GM18858 (cell line): Measurements from ENCODE around the gene TMEM242.

Source experiments
- ATAC-seq: cut with Tn5 transposase; IDR thresholded peaks from one replicate; pipeline ENCODE4 v1.9.1; 2021; ENCODE audit not compliant: unreplicated experiment

Gene TMEM242

DNA sequence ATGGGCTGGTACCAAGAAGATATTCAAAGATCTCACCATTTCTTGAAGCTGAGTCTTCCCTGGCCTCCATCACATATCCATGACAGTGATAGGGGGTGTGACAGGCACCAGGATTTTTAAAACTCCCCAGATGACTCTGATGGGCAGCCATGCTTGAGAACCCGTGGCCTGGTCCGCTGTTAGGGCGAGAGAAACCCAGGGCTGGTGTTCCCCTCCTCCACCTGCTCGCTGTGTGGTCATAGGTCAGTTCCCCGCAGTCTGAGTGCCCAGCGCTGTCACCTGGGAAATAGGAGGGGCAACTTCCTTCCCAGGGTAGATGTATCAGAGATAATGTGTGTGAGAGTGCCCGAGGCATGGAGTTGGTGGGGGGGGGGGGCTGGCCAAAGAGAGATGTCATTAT, 50.9 kb downstream of the TMEM242 start:
- ATAC-seq: no peak

DNA sequence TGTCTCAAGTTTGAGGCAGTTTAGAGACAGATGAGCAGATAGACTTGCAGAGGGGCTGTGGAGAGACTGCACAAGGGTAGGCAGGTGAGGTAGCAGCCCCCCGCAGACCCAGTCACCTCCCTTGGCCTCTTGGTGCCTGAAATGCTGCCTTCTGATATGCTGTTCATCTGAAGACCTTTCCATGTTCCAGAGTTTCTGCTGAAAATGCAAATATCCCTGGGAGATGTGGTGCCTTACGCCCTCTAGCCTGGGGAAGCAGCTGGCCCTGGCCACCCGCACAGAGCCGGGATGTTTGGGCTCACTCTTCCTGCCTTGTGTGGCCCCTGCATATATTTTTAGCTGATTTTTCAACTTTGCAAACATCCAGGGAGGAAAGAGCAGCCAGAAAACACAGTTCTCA, 51.4 kb downstream of the TMEM242 start:
- ATAC-seq: no peak

- ATAC-seq: no peak
Measured at GRCh38 chr6:157271441-157271840, 51.9 kb downstream of the TMEM242 start.

DNA sequence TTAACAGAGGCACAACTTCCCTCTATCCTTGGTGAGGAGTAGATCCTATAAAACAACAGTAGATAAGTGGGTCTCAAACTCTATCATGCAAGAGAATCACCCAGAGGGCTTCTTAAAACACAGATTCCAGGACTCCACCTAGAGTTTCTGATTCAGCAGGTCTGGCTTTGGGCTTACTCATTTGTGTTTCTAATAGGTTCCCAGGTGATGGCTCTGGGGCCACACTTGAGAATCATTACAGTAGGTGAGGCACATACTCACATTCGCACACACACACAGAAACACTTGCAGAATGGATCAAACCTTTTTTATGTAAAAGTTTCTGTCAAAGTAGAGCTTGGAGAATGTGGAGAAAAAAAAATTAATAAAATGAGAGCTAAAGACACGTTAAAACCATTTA, 52.4 kb downstream of the TMEM242 start:
- ATAC-seq: no peak

GRCh38 chr6:157270308-157270707, 53.0 kb downstream of the TMEM242 start:
- no peak for ATAC-seq

DNA sequence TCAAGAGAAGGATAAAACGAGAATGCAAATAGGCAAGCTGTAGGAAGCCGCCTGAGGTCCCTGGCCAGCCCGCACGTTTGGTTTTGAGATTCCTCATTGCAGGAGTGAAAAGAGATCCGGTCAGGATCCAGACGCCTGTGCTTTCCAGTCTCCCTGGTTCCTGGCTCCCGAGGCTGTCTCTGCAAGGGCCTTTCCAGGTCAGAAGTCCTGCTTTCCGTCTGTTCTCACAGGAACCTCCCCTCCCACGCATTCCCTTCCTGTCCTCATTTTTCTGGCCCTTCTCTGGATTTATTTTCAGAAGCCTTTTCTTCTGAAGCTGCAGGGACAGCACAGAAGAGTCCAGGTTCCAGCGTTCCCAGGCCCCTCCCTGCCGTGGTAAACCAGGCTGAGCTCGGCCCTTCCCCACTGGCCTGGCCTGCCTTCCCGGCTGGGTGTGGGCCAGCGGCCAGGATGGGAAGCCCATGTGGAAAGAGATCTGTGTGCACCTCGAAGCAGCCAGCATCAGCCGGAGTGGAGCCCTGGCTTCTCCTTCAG, 54.0 kb downstream of the TMEM242 start:
- no peak for ATAC-seq

GRCh38 chr6:157268835-157269234, 54.5 kb downstream of the TMEM242 start:
- no peak for ATAC-seq

GRCh38 chr6:157268396-157268795, 54.9 kb downstream of the TMEM242 start:
- no peak for ATAC-seq

- no peak for ATAC-seq
Measured at GRCh38 chr6:157267654-157268053, 55.7 kb downstream of the TMEM242 start.

GRCh38 chr6:157267109-157267611, 56.2 kb downstream of the TMEM242 start:
- no peak for ATAC-seq

GRCh38 chr6:157266274-157267101, 56.8 kb downstream of the TMEM242 start:
- no peak for ATAC-seq

GRCh38 chr6:157265635-157266034, 57.7 kb downstream of the TMEM242 start:
- no peak for ATAC-seq

GRCh38 chr6:157265186-157265585, 58.1 kb downstream of the TMEM242 start:
- ATAC-seq: no peak

- no peak for ATAC-seq
Measured at GRCh38 chr6:157264701-157265100, 58.6 kb downstream of the TMEM242 start.

DNA sequence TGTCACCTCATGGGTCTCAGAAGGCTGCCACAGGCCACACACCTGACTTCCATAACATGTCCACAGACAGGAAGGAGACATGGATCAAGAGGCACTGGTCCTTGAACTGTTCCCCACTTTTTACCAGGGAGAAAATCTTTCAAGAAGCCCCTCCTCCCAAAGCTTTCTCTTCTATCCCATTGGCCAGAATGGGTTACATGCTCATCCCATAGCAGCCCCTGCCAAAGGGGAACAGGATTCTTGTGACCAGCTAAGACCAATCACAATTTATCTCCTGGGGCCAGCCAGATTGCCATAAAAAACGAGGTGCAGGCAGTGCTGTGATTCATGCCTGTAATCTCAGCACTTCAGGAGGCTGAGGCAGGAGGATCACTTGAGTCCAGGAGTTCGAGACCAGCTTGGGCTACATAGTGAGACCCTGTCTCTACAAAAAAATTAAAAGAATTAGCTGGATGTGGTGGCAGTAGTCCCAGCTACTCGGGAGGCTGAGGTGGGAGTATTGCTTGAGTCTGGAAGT, 59.4 kb downstream of the TMEM242 start:
- ATAC-seq: no peak

GRCh38 chr6:157263146-157263545, 60.2 kb downstream of the TMEM242 start:
- no peak for ATAC-seq

GRCh38 chr6:157261606-157262005, 61.7 kb downstream of the TMEM242 start:
- no peak for ATAC-seq

- no peak for ATAC-seq
Measured at GRCh38 chr6:157260735-157261410, 62.4 kb downstream of the TMEM242 start.

- no peak for ATAC-seq
Measured at GRCh38 chr6:157259443-157259842, 63.9 kb downstream of the TMEM242 start.

- ATAC-seq: no peak
Measured at GRCh38 chr6:157258878-157259277, 64.4 kb downstream of the TMEM242 start.

DNA sequence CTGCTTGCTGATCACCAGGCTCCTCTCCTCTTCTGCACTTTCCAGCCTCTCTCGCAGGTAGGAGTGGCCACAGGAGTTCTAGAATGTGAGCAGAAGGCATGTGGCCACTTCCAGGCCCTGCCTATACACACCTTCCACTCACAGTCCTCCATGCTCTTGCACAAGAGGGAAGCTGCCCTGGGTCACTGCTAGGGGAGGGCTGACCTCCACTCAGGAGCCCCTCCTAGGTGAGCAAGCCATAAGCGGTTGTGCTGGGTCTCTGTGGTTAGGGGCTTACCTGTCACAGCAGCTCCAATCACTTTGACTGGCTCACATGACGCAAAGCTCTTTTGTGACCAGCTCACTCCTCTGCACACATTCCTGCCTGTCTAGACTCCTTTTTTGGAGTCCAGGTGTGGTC, 68.2 kb downstream of the TMEM242 start:
- no peak for ATAC-seq

- ATAC-seq: no peak
Measured at GRCh38 chr6:157254538-157254937, 68.8 kb downstream of the TMEM242 start.
